K562 (cell line): Measurements from ENCODE around the gene KTI12. TPM values are rescaled to one million over a fixed set of nuclear protein-coding genes. Genes with fewer than 3 reads are reported as not detected.
A peak's percentile ranks its signal among the peaks of the same experiment; 100 is the strongest.

Experiments
- BCL6 ChIP-seq: fragments of 250-450 bp; sonication (Bioruptor Pico); IDR thresholded peaks from 2 replicates; pipeline ENCODE4 v1.4.0; 2020
- CBFA2T3 ChIP-seq: fragments of 450-650 bp; IDR thresholded peaks from 2 replicates; pipeline ENCODE4 v1.6.1; 2017
- CBX1 ChIP-seq: sonication (generic); IDR thresholded peaks from 2 replicates; pipeline ENCODE4 v1.6.1; 2016; ENCODE audit warnings: antibody characterized with exemption, low read depth, mild to moderate bottlenecking
- ELF1 ChIP-seq: fragments of 200-800 bp; sonication (Bioruptor generic); IDR thresholded peaks from 2 replicates; pipeline ENCODE4 v1.6.1; 2016; ENCODE audit warnings: missing genetic modification characterization, missing compliant biosample characterization
- HDAC1 ChIP-seq, 2 experiments: fragments of 450-650 bp; IDR thresholded peaks; 2 replicates each; pipeline ENCODE4 v1.6.1; 2016 to 2017; ENCODE audit warnings: inconsistent platforms in 1 of 2, mild to moderate bottlenecking in 1 of 2, moderate library complexity in 1 of 2
- HDAC2 ChIP-seq: fragments of 450-650 bp; IDR thresholded peaks from 2 replicates; pipeline ENCODE4 v1.6.1; 2016; ENCODE audit warnings: mild to moderate bottlenecking
- HDAC6 ChIP-seq: IDR thresholded peaks from 2 replicates; pipeline ENCODE4 v1.6.1; 2012; ENCODE audit warnings: low read depth, mild to moderate bottlenecking, control low read depth, inconsistent platforms, low read length, moderate library complexity
- ILK ChIP-seq: fragments of 450-650 bp; IDR thresholded peaks from 2 replicates; pipeline ENCODE4 v1.6.1; 2016; ENCODE audit warnings: missing genetic modification characterization, low read depth, mild to moderate bottlenecking, missing compliant biosample characterization, moderate library complexity, borderline replicate concordance
- JUNB ChIP-seq: fragments of 450-650 bp; formaldehyde crosslinking; conservative IDR thresholded peaks from 2 replicates; pipeline ENCODE4 v1.4.0; 2020; ENCODE audit warnings: mild to moderate bottlenecking
- JUND ChIP-seq, 2 experiments: IDR thresholded peaks; 2 replicates in 1 of 2; 3 replicates in 1 of 2; pipeline ENCODE4 v1.6.1; 2011; ENCODE audit warnings: borderline replicate concordance in 2 of 2, low read depth in 2 of 2, low read length in 2 of 2, improper control_type of control experiment in 1 of 2, missing biosample characterization in 1 of 2, missing genetic modification characterization in 1 of 2, missing genetic modification reagents in 1 of 2
- KLF16 ChIP-seq: IDR thresholded peaks from 2 replicates; pipeline ENCODE4 v1.6.1; 2016; ENCODE audit warnings: antibody characterized with exemption
- NR2F6 ChIP-seq: fragments of 450-650 bp; formaldehyde crosslinking; IDR thresholded peaks from 2 replicates; pipeline ENCODE4 v1.4.0; 2020; ENCODE audit warnings: mild to moderate bottlenecking
- NR3C1 ChIP-seq: sonication (generic); formaldehyde crosslinking; IDR thresholded peaks from 2 replicates; pipeline ENCODE4 v1.8.1; 2022; ENCODE audit warnings: missing genetic modification reagents
- PRMT5 ChIP-seq: sonication (generic); formaldehyde crosslinking; IDR thresholded peaks from 2 replicates; pipeline ENCODE4 v1.5.0; 2020; ENCODE audit warnings: missing genetic modification reagents
- RCOR1 ChIP-seq, 2 experiments: IDR thresholded peaks; 2 replicates each; pipeline ENCODE4 v1.6.1; 2012; ENCODE audit warnings: low read depth in 2 of 2, low read length in 2 of 2, borderline replicate concordance in 1 of 2, improper control_type of control experiment in 1 of 2
- SNRNP70 ChIP-seq: fragments of 200-400 bp; formaldehyde crosslinking; optimal IDR thresholded peaks from 2 replicates; pipeline ENCODE3; 2017; ENCODE audit warnings: low read depth, low read length
- TAF1 ChIP-seq: IDR thresholded peaks from 2 replicates; pipeline ENCODE4 v1.6.1; 2011; ENCODE audit warnings: mild to moderate bottlenecking, low read length, moderate library complexity; ENCODE audit not compliant: insufficient read depth, control insufficient read depth, severe bottlenecking; ENCODE audit errors: extremely low read depth
- TOE1 ChIP-seq, 2 experiments: fragments of 450-650 bp in 1 of 2; sonication (generic) in 1 of 2; formaldehyde crosslinking in 1 of 2; IDR thresholded peaks; 2 replicates each; pipeline versions ENCODE4 v1.7.1 to v1.8.0; 2016 to 2022; ENCODE audit warnings: borderline replicate concordance in 2 of 2, mild to moderate bottlenecking in 2 of 2, antibody characterized with exemption in 1 of 2, inconsistent platforms in 1 of 2, low read depth in 1 of 2, missing genetic modification reagents in 1 of 2, moderate library complexity in 1 of 2
- ZNF134 ChIP-seq: fragments of 250-450 bp; sonication (Bioruptor Pico); conservative IDR thresholded peaks from 2 replicates; pipeline ENCODE4 v1.4.0; 2020
- ZNF217 ChIP-seq: sonication (generic); formaldehyde crosslinking; IDR thresholded peaks from 2 replicates; pipeline ENCODE4 v1.8.0; 2022; ENCODE audit warnings: mild to moderate bottlenecking, missing genetic modification reagents
- ZNF224 ChIP-seq: sonication (generic); formaldehyde crosslinking; IDR thresholded peaks from 2 replicates; pipeline ENCODE4 v1.8.0; 2022; ENCODE audit warnings: mild to moderate bottlenecking, missing genetic modification reagents
- ZNF384 ChIP-seq: IDR thresholded peaks from 2 replicates; pipeline ENCODE4 v1.6.1; 2012; ENCODE audit warnings: low read depth, low read length, improper control_type of control experiment
- ZSCAN29 ChIP-seq: fragments of 450-650 bp; IDR thresholded peaks from 2 replicates; pipeline ENCODE4 v1.6.1; 2017
- polyA plus RNA-seq, 8 experiments: library from polyadenylated mRNA; depleted of rRNA in 4 of 8; stranded (reverse) in 5 of 8; unstranded in 3 of 8; fragments of >200 nt; fragmentation: Nextera tagmentation in 2 of 8; fragmentation: Illumina TruSeq in 1 of 8; extraction: Ambion mirVana in 2 of 8; extraction: Trizol in 1 of 8; gene quantifications; 2 replicates each; pipeline versions ENCODE4 v1.2.1 to v1.2.3, GENCODE V29; 2011 to 2014; ENCODE audit warnings: inconsistent platforms in 1 of 8, missing spikeins in 1 of 8
- total RNA-seq, 7 experiments: library from RNA; depleted of rRNA in 6 of 7; stranded (reverse); fragments of >200 nt in 6 of 7; fragmentation: Illumina TruSeq in 2 of 7; extraction: Trizol in 2 of 7; gene quantifications; 2 replicates each; pipeline versions ENCODE4 v1.2.1 to v1.2.3, GENCODE V29; 2011 to 2021; ENCODE audit warnings: low replicate concordance in 1 of 7
- TF ChIP-seq, protein P1 (sequence below): sonication (generic); formaldehyde crosslinking; IDR thresholded peaks from 2 replicates; pipeline ENCODE4 v1.8.0; 2023; ENCODE audit warnings: mild to moderate bottlenecking, missing genetic modification reagents
- TF ChIP-seq, protein P2 (sequence below): sonication (generic); formaldehyde crosslinking; IDR thresholded peaks from 2 replicates; pipeline ENCODE4 v1.8.0; 2022; ENCODE audit warnings: mild to moderate bottlenecking, missing genetic modification reagents

The KTI12 gene
- total and polyA plus RNA-seq, 9 of the 15 experiments (the other 6 are each of a cell fraction or from before 2014, with no cell fraction given): 3.1 to 22.8 (median 11.6) TPM

DNA sequence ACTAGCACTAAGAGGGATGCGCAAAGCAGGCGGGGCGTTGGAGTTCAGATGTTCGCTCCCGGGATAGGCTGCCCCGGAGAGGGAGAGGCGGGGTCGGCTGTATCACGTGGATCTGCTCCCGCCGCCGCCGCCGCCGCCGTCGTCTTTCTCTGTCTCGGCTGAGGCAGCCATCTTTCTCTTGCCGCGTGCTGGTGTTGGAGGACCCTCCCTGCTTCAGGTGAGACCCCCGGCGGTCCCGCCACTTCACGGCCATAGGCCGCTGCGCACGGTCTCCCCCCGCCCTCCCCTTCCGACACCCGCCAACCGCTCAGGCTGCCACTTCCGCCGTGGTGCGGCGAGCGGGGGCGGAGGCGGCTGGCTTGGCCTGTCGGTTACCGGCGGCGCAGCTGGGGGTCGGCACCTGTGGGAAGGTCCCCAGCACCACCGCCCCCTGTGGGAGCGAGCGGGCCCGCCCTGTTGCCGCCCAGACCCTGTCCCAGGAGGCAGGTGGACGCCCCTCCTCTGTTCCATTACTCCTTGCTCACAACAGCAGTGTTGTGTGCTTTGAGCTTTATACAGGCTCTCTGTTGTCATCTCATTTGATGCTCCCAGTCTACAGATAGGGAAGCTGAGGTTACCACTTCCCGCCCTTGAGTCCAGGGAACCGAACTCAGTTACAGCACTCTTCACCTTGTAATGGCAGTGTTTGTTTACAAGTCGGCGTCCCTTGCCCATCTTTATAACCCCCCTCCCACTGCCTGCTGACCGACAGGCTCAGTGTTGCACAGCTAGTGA is 22.7 kb upstream of the KTI12 start, which contains the start of gene BTF3L4 (continued):
- peak; percentile 87 for TF ChIP-seq TOE1 (IDR thresholded peaks at IDR 0.05; ENCODE audit: borderline replicate concordance)
- no peak for TF ChIP-seq TOE1 (CRISPR knock-in tag; IDR thresholded peaks at IDR 0.05; ENCODE audit: borderline replicate concordance, low read depth)
- TF ChIP-seq JUND (IDR thresholded peaks at IDR 0.05; ENCODE audit: borderline replicate concordance, low read depth, low read length): no peak
- TF ChIP-seq JUND (tag; IDR thresholded peaks at IDR 0.05; ENCODE audit: borderline replicate concordance, low read depth, low read length): 0 out of 3 replicates have a peak, but pooled peaks have one; percentile 26
- TF ChIP-seq HDAC6: no peak
- no peak for TF ChIP-seq ZNF384
- TF ChIP-seq, protein P1, sequence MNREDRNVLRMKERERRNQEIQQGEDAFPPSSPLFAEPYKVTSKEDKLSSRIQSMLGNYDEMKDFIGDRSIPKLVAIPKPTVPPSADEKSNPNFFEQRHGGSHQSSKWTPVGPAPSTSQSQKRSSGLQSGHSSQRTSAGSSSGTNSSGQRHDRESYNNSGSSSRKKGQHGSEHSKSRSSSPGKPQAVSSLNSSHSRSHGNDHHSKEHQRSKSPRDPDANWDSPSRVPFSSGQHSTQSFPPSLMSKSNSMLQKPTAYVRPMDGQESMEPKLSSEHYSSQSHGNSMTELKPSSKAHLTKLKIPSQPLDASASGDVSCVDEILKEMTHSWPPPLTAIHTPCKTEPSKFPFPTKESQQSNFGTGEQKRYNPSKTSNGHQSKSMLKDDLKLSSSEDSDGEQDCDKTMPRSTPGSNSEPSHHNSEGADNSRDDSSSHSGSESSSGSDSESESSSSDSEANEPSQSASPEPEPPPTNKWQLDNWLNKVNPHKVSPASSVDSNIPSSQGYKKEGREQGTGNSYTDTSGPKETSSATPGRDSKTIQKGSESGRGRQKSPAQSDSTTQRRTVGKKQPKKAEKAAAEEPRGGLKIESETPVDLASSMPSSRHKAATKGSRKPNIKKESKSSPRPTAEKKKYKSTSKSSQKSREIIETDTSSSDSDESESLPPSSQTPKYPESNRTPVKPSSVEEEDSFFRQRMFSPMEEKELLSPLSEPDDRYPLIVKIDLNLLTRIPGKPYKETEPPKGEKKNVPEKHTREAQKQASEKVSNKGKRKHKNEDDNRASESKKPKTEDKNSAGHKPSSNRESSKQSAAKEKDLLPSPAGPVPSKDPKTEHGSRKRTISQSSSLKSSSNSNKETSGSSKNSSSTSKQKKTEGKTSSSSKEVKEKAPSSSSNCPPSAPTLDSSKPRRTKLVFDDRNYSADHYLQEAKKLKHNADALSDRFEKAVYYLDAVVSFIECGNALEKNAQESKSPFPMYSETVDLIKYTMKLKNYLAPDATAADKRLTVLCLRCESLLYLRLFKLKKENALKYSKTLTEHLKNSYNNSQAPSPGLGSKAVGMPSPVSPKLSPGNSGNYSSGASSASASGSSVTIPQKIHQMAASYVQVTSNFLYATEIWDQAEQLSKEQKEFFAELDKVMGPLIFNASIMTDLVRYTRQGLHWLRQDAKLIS: peak; percentile 77; the same call in 1 of the 2 replicates
- TF ChIP-seq JUNB: no peak
- peak; percentile 81 for TF ChIP-seq HDAC2
- no peak for TF ChIP-seq ILK
- TF ChIP-seq CBFA2T3: peak; percentile 17; the same call in 1 of the 2 replicates
- TF ChIP-seq ZNF224 (CRISPR knock-in tag): no peak
- no peak for TF ChIP-seq ZNF134 (CRISPR knock-in tag)
- TF ChIP-seq NR2F6 (CRISPR knock-in tag): no peak
- TF ChIP-seq NR3C1: 0 out of 2 replicates have a peak, but pooled peaks have one; percentile 67
- TF ChIP-seq ELF1 (tag): peak; percentile 69
- no peak for TF ChIP-seq ZNF217 (CRISPR knock-in tag)
- no peak for TF ChIP-seq ZSCAN29
- TF ChIP-seq RCOR1 (IDR thresholded peaks at IDR 0.05; ENCODE audit: borderline replicate concordance in 1 of 2, low read depth in 2 of 2, low read length in 2 of 2): peak; percentile 77 to 92; a peak in 3 of 4 replicates
- TF ChIP-seq BCL6 (CRISPR knock-in tag): no peak
- no peak for TF ChIP-seq PRMT5 (CRISPR knock-in tag)
- peak; percentile 86 for TF ChIP-seq TAF1
- 0 out of 2 replicates have a peak, but pooled peaks have one; percentile 5 for TF ChIP-seq KLF16
- no peak for TF ChIP-seq SNRNP70
- peak in 1 of 2 experiments; percentile 94; a peak in 2 of 4 replicates for TF ChIP-seq HDAC1 (IDR thresholded peaks at IDR 0.05)
- peak; percentile 92; the same call in 1 of the 2 replicates for TF ChIP-seq CBX1
- TF ChIP-seq, protein P2, sequence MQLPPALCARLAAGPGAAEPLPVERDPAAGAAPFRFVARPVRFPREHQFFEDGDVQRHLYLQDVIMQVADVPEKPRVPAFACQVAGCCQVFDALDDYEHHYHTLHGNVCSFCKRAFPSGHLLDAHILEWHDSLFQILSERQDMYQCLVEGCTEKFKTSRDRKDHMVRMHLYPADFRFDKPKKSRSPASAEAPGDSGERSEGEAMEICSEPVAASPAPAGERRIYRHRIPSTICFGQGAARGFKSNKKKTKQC (CRISPR knock-in tag): peak; percentile 94
